Measurements from ENCODE around the gene BTK. TPM values are rescaled to one million over a fixed set of nuclear protein-coding genes. Genes with fewer than 3 reads are reported as not detected.
A peak's percentile ranks its signal among the peaks of the same experiment; 100 is the strongest.

BTK gene
- total RNA-seq: 1 to 10 TPM; 7.7 to 9.5 TPM

DNA sequence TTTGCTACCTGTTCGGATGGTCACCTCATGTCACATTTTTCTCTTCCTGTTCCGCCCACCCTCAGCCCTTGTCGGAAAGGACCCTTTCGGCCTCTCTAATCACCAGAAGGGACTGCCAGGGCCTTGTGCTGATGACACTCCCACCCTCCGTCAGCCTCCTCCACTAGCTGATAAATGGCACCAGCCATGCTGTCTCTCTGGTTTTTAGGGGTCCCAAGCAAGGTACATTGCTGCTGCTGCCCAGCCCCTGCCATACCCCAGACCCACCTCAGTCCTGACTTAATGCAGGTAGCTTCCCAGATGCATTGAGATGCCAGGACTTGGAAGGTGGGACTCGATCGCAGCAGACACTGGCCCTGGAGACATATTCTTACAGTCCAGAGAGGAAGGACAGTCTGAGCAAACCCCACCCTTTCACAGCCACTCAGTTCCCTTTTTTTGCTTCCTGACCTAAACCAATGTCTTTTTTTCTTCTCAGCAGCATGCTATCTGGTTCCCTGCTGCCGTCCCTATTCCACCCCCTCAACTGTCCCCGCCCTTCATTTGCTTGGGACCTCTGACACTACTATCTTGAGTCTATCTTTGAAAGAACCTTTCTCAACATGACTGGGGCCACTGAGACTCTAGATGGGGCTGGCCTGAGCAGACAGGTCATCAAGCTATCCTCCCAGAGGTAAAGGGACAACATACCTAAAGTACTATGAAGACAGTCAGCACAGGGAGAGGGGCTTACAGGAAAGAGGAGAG, at the start of gene BTK:
BTK (minus strand) TSS at position 397 of the 747 bp plus-strand sequence. CDS start 10,907 bp downstream, outside the sequence.
- Histone ChIP-seq H3K4me1 (ENCODE audit: control insufficient read depth in 1 of 2, low read depth in 2 of 2) (no peaks in the 10 kb centered on the region), H3K9me3 (no peaks in the 10 kb centered on the region), H3K4me3 (peak within 1 kb of the TSS; percentile 37), H3K27ac (no peak within 1 kb of the TSS), H3K36me3 (no peaks in the 10 kb centered on the region), H3K27me3 (replicated peaks; ENCODE audit: insufficient read depth) (no peaks in the 10 kb centered on the region)
- no peak for DNase-seq (ENCODE audit: low spot score)
- no peak for TF ChIP-seq CTCF (IDR thresholded peaks at IDR 0.05)
- ATAC-seq (ENCODE audit: insufficient number of reproducible peaks, low FRiP score, low read depth): no peak

GRCh38 chrX:101430457-101431078, 44.6 kb upstream of the BTK start:
- Histone ChIP-seq H3K4me3 (no peak overlapping the region), H3K27ac (no peak overlapping the region), H3K27me3 (replicated peaks; ENCODE audit: insufficient read depth) (no peaks in the 10 kb centered on the region), H3K4me1 (ENCODE audit: control insufficient read depth in 1 of 2, low read depth in 2 of 2) (no peaks in the 10 kb centered on the region), H3K36me3 (no peaks in the 10 kb centered on the region), H3K9me3 (no peaks in the 10 kb centered on the region)
- DNase-seq (ENCODE audit: low spot score): no peak
- ATAC-seq (ENCODE audit: insufficient number of reproducible peaks, low FRiP score, low read depth): no peak
- no peak for TF ChIP-seq CTCF (IDR thresholded peaks at IDR 0.05)

GRCh38 chrX:101429934-101430333, 43.9 kb upstream of the BTK start:
- TF ChIP-seq CTCF (IDR thresholded peaks at IDR 0.05): no peak
- no peaks in the 10 kb centered on the region for H3K27me3 ChIP-seq (replicated peaks; ENCODE audit: insufficient read depth)
- no peak overlapping the region for H3K27ac ChIP-seq
- H3K4me3 ChIP-seq: no peak overlapping the region
- H3K4me1 ChIP-seq (ENCODE audit: control insufficient read depth in 1 of 2, low read depth in 2 of 2): no peaks in the 10 kb centered on the region
- DNase-seq (ENCODE audit: low spot score) (no peak), ATAC-seq (ENCODE audit: insufficient number of reproducible peaks, low FRiP score, low read depth) (no peak)
- H3K36me3 ChIP-seq: no peaks in the 10 kb centered on the region
- H3K9me3 ChIP-seq: no peaks in the 10 kb centered on the region

DNA sequence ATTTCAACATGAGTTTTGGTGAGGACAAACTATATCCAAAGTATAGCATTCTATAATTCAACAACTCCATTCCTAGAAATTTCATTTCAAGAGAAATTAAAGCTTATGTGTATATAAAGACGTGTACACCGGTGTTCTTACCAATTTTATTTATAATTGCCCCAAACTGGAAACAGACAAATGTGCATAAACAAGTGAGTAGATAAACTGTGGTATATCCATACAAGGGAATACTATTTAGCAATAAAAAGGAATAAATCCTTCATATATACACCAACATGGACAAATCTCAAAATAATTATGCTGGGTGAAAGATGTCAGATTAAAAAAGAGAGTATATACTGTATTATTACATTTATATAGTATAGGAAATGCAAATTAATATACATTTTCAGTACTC, 42.0 kb upstream of the BTK start:
- Histone ChIP-seq H3K27ac (no peak overlapping the region), H3K27me3 (replicated peaks; ENCODE audit: insufficient read depth) (no peaks in the 10 kb centered on the region), H3K36me3 (no peaks in the 10 kb centered on the region), H3K9me3 (no peaks in the 10 kb centered on the region), H3K4me3 (no peak overlapping the region), H3K4me1 (ENCODE audit: control insufficient read depth in 1 of 2, low read depth in 2 of 2) (no peaks in the 10 kb centered on the region)
- ATAC-seq (ENCODE audit: insufficient number of reproducible peaks, low FRiP score, low read depth) (no peak), DNase-seq (ENCODE audit: low spot score) (no peak)
- TF ChIP-seq CTCF (IDR thresholded peaks at IDR 0.05): no peak

GRCh38 chrX:101419489-101419888, 33.5 kb upstream of the BTK start:
- no peak for TF ChIP-seq CTCF (IDR thresholded peaks at IDR 0.05)
- Histone ChIP-seq H3K9me3 (no peaks in the 10 kb centered on the region), H3K27me3 (replicated peaks; ENCODE audit: insufficient read depth) (no peaks in the 10 kb centered on the region), H3K4me1 (ENCODE audit: control insufficient read depth in 1 of 2, low read depth in 2 of 2) (peaks cover 0 to 11% of the 10 kb centered on the region in 2 donors), H3K4me3 (peak overlapping the region; percentile 83), H3K27ac (peak overlapping the region; percentile 88 to 89), H3K36me3 (no peaks in the 10 kb centered on the region)
- DNase-seq (ENCODE audit: low spot score): no peak
- ATAC-seq (ENCODE audit: insufficient number of reproducible peaks, low FRiP score, low read depth): no peak

Measured in thoracic aorta (tissue), 2 donors.